ENCODE measurements around the gene LTF.
"Not testable (repeated sequence)": the region's sequence is repeated elsewhere in the genome, so short reads cannot be mapped to it uniquely, and the experiment has no call there.

Gene LTF

GRCh38 chr3:46409739-46410489 lies 54.8 kb downstream of the LTF start:
- no peak for DNase-seq

- no peak for DNase-seq
Measured at GRCh38 chr3:46408853-46409252, 55.9 kb downstream of the LTF start.

- DNase-seq: no peak
Measured at GRCh38 chr3:46407970-46408369, 56.7 kb downstream of the LTF start.

GRCh38 chr3:46406788-46407611 lies 57.7 kb downstream of the LTF start, which contains the start of the genes CCR5AS and CCRL2:
Gene CCR5AS, minus strand, starts transcription at chr3:46407066.
Gene CCRL2, plus strand, starts transcription at chr3:46407259. Its CDS starts 821 bp downstream, at chr3:46408080.
- peak; percentile 48 for DNase-seq

DNA sequence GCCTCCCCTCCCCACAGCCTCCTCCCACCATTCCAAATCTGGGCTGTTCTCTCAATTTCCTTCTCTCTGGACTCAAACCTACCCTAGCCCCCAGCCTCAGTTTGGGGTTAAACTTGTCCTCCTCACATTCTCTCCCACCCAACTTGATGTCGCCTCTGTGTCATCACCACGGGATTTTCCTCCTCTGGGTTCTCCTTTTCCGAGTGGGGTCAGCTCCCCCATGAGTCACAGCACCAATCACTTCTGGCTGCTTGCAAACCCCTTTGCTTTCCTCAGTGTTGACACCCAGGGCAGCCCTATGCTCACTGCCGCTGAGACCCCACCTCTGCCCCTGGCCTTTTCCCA lies 58.3 kb downstream of the LTF start:
- DNase-seq: no peak

GRCh38 chr3:46405301-46406019 lies 59.2 kb downstream of the LTF start:
- DNase-seq: no peak

DNA sequence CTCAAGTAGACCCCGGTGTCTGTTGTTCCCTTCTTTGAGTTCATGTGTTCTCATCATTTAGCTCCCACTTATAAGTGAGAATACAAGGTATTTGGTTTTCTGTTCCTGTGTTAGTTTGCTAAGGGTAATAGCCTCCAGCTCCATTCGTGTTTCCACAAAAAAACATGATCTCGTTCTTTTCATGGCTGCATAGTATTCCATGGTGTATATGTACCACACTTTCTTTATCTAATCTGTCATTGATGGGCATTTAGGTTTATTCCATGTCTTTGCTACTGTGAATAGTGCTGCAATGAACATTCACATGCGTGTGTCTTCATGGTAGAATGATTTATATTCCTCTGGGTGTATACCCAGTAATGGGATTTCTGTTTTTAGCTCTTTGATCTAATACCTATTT lies 61.8 kb downstream of the LTF start:
- DNase-seq: not testable (repeated sequence)

- DNase-seq: no peak
Measured at GRCh38 chr3:46401579-46401978, 63.1 kb downstream of the LTF start.

DNA sequence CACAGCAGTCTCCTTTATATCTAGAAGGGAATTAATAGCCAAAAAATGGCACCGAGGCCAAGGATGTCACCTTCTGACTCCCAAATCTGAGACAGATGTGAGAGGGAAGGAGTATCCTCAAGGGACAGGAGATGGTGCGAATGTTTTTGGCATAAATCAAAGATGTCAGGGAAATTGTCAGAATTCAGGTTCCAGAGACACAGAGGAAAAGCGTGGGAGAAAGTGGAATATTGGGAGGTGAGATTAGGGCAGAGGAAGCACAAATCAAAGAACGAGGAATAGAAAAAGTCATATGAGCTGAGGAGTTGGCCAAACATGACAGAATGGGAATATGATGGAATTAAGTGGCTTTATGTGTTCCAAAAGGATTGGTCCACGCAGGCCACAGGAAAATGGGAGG lies 63.9 kb downstream of the LTF start:
- DNase-seq: no peak

DNA sequence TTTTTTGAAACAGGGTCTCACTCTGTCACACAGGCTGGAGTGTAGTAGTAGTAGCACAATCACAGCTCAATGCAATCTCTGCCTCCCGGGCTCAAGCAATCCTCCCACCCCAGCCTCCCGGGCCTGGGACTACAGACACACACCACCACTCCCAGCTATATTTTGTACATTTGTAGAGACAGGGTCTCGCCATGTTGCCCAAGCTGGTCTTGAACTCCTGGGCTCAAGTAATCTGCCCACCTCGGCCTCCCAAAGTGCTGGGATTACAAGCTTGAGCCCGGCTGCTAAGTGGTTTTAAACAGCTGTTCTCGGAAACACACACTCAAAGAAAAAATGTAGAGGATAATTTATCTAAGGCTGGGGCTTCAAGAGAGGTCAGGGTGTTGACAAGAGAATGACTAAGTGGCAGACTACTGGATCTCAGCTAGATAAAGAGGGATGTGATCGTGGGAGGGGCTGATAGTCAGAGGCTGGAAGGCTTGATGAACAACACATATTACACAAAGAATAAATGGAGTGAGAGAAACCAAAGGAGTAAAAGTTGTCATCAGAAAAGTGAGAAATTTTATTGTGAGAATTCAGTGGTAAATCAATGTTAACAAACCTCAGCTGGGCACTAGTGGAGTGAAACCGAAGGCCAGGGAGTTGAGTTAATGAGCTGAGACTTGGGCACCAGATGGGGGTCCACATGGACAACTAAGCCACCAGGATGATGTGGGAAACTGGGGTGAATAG lies 64.5 kb downstream of the LTF start:
- no peak for DNase-seq

DNA sequence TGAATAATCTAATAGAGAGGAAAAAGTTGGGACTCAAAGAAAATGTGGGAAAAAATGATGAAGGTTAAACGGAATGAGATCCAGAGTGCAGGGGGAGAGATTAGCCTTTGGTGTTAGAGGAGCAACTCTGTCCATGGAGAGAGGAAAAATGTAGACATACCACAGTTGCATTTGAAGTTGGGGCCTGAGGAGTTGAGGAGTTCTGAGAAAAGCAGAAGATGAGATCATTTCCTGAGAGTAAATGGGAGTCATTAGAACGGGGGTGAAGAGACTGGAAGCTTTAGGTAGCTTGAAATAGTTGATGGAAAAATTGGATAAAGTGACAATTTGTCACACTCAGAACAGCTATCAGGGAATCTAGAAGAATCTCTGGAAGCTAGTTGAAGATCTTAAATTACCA lies 65.1 kb downstream of the LTF start:
- DNase-seq: no peak

GRCh38 chr3:46399098-46399497 lies 65.6 kb downstream of the LTF start:
- no peak for DNase-seq

DNA sequence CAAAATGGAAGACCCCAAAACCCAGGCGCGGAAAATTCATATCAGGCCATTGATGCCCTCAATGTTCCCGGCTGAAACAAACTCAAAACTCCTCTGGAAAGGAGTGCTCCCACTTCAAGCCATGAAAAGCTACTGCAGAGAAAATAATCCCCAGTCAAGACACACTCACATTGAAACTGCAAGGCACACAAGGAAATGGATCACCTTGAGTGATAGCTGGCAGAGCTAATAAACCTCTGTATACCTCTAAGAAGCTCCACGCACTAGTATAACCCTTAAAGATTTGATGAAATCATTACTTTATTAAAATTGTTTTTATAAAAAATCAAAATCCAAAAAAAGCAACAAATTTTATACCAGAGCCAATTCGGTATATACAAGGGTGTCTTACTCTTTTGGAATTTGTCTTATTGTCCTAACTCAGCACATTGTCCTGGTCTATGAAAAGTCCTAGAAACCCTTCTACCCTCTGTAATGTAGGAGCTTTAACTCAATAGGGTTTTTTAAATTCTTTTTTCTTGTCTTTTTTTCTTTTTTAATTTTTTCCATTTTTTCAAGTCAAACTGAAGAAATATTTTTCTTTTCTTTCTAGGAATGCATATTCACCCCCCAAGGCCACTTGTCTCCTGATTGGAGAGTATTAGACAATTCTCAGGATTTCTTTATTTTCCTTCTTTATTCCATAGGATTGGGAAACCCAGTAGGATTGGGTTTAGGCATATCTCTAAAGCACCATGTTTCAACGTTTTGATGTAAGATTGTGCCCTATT lies 66.3 kb downstream of the LTF start:
- no peak for DNase-seq

- DNase-seq: no peak
Measured at GRCh38 chr3:46397111-46397510, 67.6 kb downstream of the LTF start.

DNA sequence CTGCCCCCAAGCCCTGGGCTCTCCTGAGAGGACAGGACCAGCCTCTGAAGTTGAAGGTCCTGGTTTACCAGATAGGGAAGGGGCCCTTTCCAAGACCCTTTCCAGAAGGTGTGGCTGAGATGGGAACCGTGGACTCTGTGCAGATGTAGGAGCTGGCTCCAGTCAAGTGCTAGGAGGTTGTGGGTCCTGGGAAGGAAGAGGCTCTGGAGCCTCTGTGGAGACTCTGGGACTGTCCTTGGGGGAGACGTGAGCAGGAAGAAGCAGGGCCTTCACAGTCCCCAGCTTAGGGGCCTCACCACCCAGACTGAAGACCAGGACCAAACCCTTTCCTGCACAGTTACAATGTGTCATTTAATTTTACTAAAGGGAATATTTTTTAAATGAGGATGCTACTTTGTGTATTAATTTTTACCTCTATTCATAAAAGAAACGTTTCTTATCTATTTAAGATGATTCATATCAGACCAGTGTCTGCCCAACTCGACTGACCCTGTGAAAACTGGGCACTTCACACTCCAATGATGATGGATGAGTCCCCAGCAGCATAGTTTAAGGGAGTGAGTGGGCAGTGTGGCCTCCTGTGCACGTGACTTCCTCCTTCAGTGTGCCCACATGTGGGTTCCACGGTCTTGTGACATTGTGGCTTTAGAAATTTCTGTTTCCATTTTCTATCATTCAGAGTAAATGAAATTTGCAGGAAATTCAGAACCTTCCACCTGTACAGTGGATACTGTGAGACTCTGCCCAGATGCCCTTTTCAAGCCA lies 68.8 kb downstream of the LTF start:
- DNase-seq: no peak

DNA sequence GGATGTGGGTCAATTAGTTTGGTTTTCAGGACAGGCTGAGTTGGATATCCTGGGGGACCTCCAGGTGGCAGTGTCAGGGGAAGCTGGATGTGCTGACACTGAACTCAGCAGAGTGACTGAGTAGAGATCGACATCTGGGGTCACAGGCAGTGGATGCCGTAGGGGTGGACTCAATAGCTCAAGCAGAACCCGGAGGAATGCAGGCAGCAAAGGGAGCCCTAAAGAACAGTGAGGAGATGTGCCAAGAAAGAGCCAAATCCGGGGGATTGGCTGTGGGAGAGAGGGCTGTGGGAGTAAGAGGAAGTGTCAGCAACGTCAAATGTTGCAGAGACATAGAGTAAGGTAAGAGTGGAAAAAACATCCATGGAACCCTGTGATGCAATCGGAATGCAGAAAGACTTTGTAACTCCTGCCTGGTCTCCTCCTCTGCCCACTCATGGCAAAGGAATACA lies 69.5 kb downstream of the LTF start:
- no peak for DNase-seq

- DNase-seq: no peak
Measured at GRCh38 chr3:46393554-46394434, 70.9 kb downstream of the LTF start.

- DNase-seq: no peak
Measured at GRCh38 chr3:46393011-46393410, 71.7 kb downstream of the LTF start.

DNA sequence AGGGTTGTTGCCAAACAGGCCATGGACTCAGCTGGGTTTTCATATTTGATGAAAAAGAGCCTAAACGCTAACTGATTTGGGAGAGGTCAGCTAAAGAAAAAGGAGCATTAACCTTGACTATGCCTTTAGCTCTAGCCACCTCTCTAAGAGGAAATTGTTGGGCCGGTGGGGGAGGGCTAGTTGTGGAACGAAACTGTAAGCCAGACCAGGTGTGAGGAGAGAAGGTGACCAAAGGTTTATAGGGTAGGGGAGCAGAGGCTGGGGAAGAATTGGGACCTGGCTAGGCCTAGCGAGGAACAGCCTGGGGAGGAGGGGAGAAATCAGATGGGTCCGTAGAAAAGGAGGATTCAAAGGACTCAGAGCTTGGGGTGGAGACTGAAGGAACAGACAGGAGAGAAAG lies 73.2 kb downstream of the LTF start:
- not testable (repeated sequence) for DNase-seq

DNA sequence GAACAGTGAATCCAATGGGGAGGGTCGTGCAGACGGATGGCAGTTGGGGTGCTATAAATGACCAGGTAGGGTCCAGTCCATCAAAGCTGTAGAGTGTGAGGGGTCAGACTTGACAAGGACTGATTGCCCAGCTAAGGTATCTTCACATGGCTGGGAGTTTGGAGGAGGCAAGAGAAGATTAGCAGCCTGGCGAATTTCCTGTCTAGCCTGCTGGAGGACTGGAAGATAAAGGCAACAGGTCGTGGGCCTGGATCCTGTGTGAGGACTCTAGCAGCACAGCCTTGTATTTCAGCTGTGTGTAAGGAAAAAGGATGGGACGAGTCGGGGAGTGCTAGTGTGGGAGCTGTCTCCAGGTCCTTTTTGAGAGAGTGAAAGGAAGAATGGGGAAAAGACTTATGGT lies 75.4 kb downstream of the LTF start:
- no peak for DNase-seq

Data from left hindlimb (tissue), 1 donor.